ENCODE measurements around the gene CFHR2. TPM values are rescaled to one million over a fixed set of nuclear protein-coding genes. Genes with fewer than 3 reads are reported as not detected.
A peak's percentile ranks its signal among the peaks of the same experiment; 100 is the strongest.
"Not testable (repeated sequence)": the region's sequence is repeated elsewhere in the genome, so short reads cannot be mapped to it uniquely, and the experiment has no call there.

CFHR2 gene
- total RNA-seq, 6 experiments from 2014 or later: 242 to 674 (median 382) TPM

DNA sequence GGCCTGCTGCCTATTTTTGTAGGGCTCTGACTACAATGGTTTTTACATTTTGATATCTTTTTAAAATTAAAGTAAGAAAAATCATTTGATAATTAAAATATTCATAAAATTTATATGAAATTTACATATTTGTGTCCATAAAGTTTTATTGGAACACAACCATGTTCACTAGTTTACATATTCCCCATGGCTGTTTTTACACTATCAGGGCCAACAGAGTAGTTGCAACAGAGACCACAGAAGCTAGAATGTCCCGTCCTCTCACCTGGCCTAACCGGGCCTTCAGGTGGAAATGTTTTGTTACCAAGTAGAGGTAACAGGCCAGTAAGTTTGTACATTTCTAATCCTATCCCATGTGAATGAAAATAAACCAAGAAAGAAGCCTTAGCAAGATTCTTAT, 10.7 kb upstream of the CFHR2 start:
- H3K4me1 ChIP-seq; DNase-seq; H3K27me3 ChIP-seq; H3K4me3 ChIP-seq; H3K9me3 ChIP-seq; ATAC-seq; H3K27ac ChIP-seq; intact Hi-C loops (cut with DNase I); H3K36me3 ChIP-seq: not testable (repeated sequence)
- WGBS (ENCODE audit: insufficient coverage, low coverage, low lambda C conversion rate, missing lambda C conversion rate): 72% methylated on average over 2 of the region's 2 CpGs

DNA sequence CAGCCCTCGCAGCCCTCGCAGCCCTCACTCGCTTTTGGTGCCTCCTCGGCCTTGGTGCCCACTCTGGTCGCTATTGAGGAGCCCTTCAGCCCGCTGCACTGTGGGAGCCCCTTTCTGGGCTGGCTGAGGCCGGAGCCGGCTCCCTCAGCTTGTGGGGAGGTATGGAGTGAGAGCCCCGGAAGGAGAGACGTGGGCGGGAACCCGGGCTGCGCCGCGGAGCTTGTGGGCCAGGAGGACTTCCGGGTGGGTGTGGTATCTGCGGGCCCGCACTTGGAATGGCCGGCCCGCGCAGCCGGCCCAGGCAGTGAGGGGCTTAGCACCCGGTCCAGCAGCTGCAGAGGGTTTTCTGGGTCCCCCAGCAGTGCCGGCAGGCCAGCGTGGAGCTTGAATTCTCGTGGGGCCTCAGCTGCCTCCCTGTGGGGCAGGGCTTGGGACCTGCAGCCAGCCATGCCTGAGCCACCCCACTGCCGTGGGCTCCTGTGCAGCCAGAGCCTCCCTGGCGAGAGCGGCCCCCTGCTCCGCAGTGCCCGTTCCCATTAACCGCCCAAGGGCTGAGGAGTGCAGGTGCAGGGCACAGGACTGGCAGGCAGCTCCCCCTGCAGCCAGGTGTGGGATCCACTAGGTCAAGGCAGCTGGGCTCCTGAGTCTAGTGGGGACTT, 9.9 kb upstream of the CFHR2 start:
- no peaks in the 10 kb centered on the region for H3K36me3 ChIP-seq
- ATAC-seq: peak in 1 of 4 donors; percentile 22
- no peak overlapping the region for H3K27ac ChIP-seq
- no peak overlapping the region for H3K4me3 ChIP-seq
- H3K9me3 ChIP-seq: no peaks in the 10 kb centered on the region
- WGBS (ENCODE audit: insufficient coverage, low coverage, low lambda C conversion rate, missing lambda C conversion rate): 85% methylated on average over 10 of the region's 32 CpGs
- H3K27me3 ChIP-seq: no peaks in the 10 kb centered on the region
- no peaks in the 10 kb centered on the region for H3K4me1 ChIP-seq
- intact Hi-C loops (cut with DNase I): no loop called here
- TF ChIP-seq POLR2A (IDR thresholded peaks at IDR 0.05): no peak
- TF ChIP-seq, protein P1, sequence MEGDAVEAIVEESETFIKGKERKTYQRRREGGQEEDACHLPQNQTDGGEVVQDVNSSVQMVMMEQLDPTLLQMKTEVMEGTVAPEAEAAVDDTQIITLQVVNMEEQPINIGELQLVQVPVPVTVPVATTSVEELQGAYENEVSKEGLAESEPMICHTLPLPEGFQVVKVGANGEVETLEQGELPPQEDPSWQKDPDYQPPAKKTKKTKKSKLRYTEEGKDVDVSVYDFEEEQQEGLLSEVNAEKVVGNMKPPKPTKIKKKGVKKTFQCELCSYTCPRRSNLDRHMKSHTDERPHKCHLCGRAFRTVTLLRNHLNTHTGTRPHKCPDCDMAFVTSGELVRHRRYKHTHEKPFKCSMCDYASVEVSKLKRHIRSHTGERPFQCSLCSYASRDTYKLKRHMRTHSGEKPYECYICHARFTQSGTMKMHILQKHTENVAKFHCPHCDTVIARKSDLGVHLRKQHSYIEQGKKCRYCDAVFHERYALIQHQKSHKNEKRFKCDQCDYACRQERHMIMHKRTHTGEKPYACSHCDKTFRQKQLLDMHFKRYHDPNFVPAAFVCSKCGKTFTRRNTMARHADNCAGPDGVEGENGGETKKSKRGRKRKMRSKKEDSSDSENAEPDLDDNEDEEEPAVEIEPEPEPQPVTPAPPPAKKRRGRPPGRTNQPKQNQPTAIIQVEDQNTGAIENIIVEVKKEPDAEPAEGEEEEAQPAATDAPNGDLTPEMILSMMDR (IDR thresholded peaks at IDR 0.05): no peak
- DNase-seq: no peak

DNA sequence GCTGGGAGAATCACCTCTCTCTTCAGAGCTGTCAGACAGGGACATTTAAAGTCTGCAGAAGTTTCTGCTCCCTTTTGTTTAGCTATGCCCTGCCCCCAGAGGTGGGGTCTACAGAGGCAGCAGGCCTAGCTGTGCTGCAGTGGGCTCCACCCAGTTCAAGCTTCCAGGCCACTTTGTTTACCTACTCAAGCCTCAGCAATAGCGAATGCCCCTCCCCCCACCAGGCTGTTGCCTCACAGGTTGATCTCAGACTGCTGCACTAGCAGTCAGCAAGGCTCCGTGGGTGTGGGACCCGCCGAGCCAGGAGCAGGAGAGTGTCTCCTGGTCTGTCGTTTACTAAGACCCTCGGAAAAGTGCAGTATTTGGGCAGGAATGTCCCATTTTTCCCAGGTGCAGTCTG, 2.1 kb upstream of the CFHR2 start:
- H3K27me3 ChIP-seq; H3K4me3 ChIP-seq; intact Hi-C loops (cut with DNase I); H3K36me3 ChIP-seq; H3K9me3 ChIP-seq; H3K4me1 ChIP-seq: not testable (repeated sequence)
- peak in 3 of 4 donors; percentile 5 to 9 (median 7) for ATAC-seq
- peak overlapping the region in 1 of 3 donors; percentile 53 for H3K27ac ChIP-seq
- peak; percentile 73 to 90 (median 82) for DNase-seq
- 26% methylated on average over 4 of the region's 6 CpGs for WGBS (ENCODE audit: insufficient coverage, low coverage, low lambda C conversion rate, missing lambda C conversion rate)

DNA sequence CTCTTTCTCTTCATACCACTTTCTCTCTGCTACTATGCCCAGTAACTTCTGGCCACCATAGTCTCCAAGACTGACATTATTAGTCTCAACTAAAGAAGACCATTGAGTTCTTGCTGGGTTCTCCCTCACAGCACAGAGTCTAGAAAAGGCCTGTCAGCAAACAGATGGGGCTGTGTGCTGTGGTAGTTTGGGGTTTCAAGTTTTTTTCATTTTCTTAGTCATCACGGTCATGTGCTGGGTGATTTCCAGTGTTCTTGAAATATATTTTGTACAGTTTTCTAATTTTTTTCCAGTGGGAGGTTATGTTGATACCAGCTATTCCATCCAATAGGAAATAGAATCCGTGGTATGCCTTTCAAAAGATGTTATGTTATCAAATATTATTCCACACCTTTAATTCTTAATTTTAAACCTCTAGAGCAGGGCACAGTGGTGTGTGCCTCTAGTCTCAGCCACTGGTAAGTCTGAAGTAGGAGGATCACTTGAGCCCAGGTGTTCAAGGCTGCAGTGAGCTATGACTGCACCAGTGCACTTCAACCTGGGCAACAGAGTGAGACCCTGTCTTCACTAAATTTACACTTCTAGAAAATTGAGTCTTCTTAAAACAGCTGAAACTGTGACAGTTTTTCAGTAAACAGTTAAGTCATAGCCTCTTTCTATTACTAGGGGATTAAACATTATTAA, 8.3 kb downstream of the CFHR2 start:
- intact Hi-C loops (cut with DNase I): no loop called here
- WGBS (ENCODE audit: insufficient coverage, low coverage, low lambda C conversion rate, missing lambda C conversion rate): 84% methylated on average over 2 of the region's 2 CpGs
- Histone ChIP-seq H3K4me3 (no peak overlapping the region), H3K36me3 (peaks cover 0 to 44% (median 17%) of the 10 kb centered on the region in 4 donors), H3K27ac (no peak overlapping the region), H3K27me3 (no peaks in the 10 kb centered on the region), H3K4me1 (peaks cover 0 to 10% (median 2%) of the 10 kb centered on the region in 4 donors), H3K9me3 (no peaks in the 10 kb centered on the region)
- ATAC-seq (no peak), DNase-seq (no peak)
- TF ChIP-seq, protein P1 (IDR thresholded peaks at IDR 0.05): no peak
- TF ChIP-seq POLR2A (IDR thresholded peaks at IDR 0.05): no peak

DNA sequence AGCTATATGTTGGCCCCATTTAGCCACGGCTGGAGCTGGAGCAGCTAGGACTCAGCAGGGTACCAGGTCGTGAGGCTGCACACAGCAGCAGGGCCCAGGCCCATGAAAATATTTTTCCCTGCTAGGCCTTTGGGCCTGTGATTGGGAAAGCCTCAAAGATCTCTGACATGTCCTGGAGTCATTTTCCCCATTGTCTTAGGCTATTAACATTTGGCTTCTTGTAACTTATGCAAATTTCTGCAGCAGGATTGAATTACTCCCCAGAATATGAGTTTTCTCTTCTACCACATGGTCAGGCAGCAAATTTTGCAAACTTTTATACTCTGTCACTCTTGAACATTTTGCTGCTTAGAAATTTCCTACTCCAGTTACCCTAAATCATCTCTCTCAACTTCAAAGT, 11.2 kb downstream of the CFHR2 start:
- WGBS (ENCODE audit: insufficient coverage, low coverage, low lambda C conversion rate, missing lambda C conversion rate): 80% methylated on average over 1 of the region's 2 CpGs
- peaks cover 0 to 10% (median under 1%) of the 10 kb centered on the region in 4 donors for H3K4me1 ChIP-seq
- peak in 1 of 4 donors; percentile 18 for ATAC-seq
- no peak overlapping the region for H3K27ac ChIP-seq
- no peak for DNase-seq
- no peaks in the 10 kb centered on the region for H3K27me3 ChIP-seq
- no peaks in the 10 kb centered on the region for H3K9me3 ChIP-seq
- H3K4me3 ChIP-seq: no peak overlapping the region
- intact Hi-C loops (cut with DNase I): no loop called here
- peaks cover 0 to 55% (median 22%) of the 10 kb centered on the region in 4 donors for H3K36me3 ChIP-seq
- TF ChIP-seq, protein P1 (IDR thresholded peaks at IDR 0.05): no peak
- TF ChIP-seq POLR2A (IDR thresholded peaks at IDR 0.05): no peak
